ENCODE measurements around the gene RPL35.

The RPL35 gene

GRCh38 chr9:124814164-124814535 is 47.6 kb downstream of the RPL35 start:
- no peak for DNase-seq

- DNase-seq = no peak
Measured at GRCh38 chr9:124813501-124814163, 48.1 kb downstream of the RPL35 start.

- no peak for DNase-seq
Measured at GRCh38 chr9:124813041-124813440, 48.7 kb downstream of the RPL35 start.

GRCh38 chr9:124812441-124812876 is 49.3 kb downstream of the RPL35 start:
- DNase-seq = no peak

- no peak for DNase-seq
Measured at GRCh38 chr9:124810663-124811355, 50.9 kb downstream of the RPL35 start.

- DNase-seq = no peak
Measured at GRCh38 chr9:124809741-124810500, 51.8 kb downstream of the RPL35 start.

GRCh38 chr9:124809211-124809610 is 52.5 kb downstream of the RPL35 start:
- DNase-seq = no peak

- DNase-seq = no peak
Measured at GRCh38 chr9:124808246-124808956, 53.4 kb downstream of the RPL35 start.

Measured in CD4-positive, alpha-beta T cell treated with Interleukin-12 subunit alpha and Interleukin-12 subunit beta, for 1 hour (primary cell).